Astrocyte (in vitro differentiated cells and primary cell): ENCODE data around the gene EIF3D. TPM values are rescaled to one million over a fixed set of nuclear protein-coding genes. Genes with fewer than 3 reads are reported as not detected.

Experiments used
- DNase-seq: peaks from one replicate; pipeline ENCODE4 v3.0.0-alpha.2; 2010; ENCODE audit warnings: low read depth
- FAIRE-seq: peaks from 2 replicates; lab custom pipeline; 2011; peaks lifted over from hg19 to GRCh38; lab: Jason Lieb, UNC
- H2AFZ ChIP-seq: 2 replicates; pipeline ENCODE4 v1.6.0; 2012; ENCODE audit warnings: low read depth, low read length, inconsistent platforms
- H3K27ac ChIP-seq: 2 replicates; pipeline ENCODE4 v1.5.1; 2011; ENCODE audit warnings: low read depth, low read length, inconsistent platforms
- H3K27me3 ChIP-seq: 2 replicates; pipeline ENCODE4 v1.6.0; 2011; ENCODE audit warnings: low read length, inconsistent platforms; ENCODE audit not compliant: insufficient read depth
- H3K36me3 ChIP-seq: 2 replicates; pipeline ENCODE4 v1.5.1; 2011; ENCODE audit warnings: low read length, inconsistent platforms; ENCODE audit not compliant: insufficient read depth
- H3K4me1 ChIP-seq: 2 replicates; pipeline ENCODE4 v1.5.1; 2011; ENCODE audit warnings: low read length, inconsistent platforms; ENCODE audit not compliant: insufficient read depth
- H3K4me2 ChIP-seq: 2 replicates; pipeline ENCODE4 v1.6.0; 2012; ENCODE audit warnings: low read length, inconsistent platforms
- H3K4me3 ChIP-seq: 2 replicates; pipeline ENCODE4 v1.5.1; 2011; ENCODE audit warnings: low read depth, mild to moderate bottlenecking, low read length, inconsistent platforms; ENCODE audit not compliant: insufficient read depth
- H3K79me2 ChIP-seq: 2 replicates; pipeline ENCODE4 v1.6.0; 2012; ENCODE audit warnings: mild to moderate bottlenecking, low read length, inconsistent platforms; ENCODE audit not compliant: insufficient read depth
- H3K9ac ChIP-seq: 2 replicates; pipeline ENCODE4 v1.6.0; 2012; ENCODE audit warnings: mild to moderate bottlenecking, low read length, inconsistent platforms
- H3K9me3 ChIP-seq: 2 replicates; pipeline ENCODE4 v1.5.1; 2012; ENCODE audit warnings: low read depth, mild to moderate bottlenecking, low read length, inconsistent platforms; ENCODE audit not compliant: insufficient read depth
- H4K20me1 ChIP-seq: 2 replicates; pipeline ENCODE4 v1.6.0; 2012; ENCODE audit warnings: low read length, inconsistent platforms; ENCODE audit not compliant: insufficient read depth
- H3K27ac Mint-ChIP-seq: one replicate; pipeline ENCODE4 v1.8.0; 2021; ENCODE audit warnings: mild to moderate bottlenecking, mixed read lengths; ENCODE audit not compliant: unreplicated experiment
- H3K27me3 Mint-ChIP-seq: one replicate; pipeline ENCODE4 v1.8.0; 2021; ENCODE audit warnings: low read depth, mixed read lengths; ENCODE audit not compliant: unreplicated experiment
- H3K36me3 Mint-ChIP-seq: one replicate; pipeline ENCODE4 v1.8.0; 2021; ENCODE audit warnings: low read depth, mixed read lengths; ENCODE audit not compliant: unreplicated experiment
- H3K4me1 Mint-ChIP-seq: one replicate; pipeline ENCODE4 v1.8.0; 2021; ENCODE audit warnings: low read depth, mixed read lengths; ENCODE audit not compliant: unreplicated experiment
- H3K4me3 Mint-ChIP-seq: one replicate; pipeline ENCODE4 v1.8.0; 2021; ENCODE audit warnings: mild to moderate bottlenecking, moderate library complexity, mixed read lengths; ENCODE audit not compliant: unreplicated experiment
- H3K9me3 Mint-ChIP-seq: one replicate; pipeline ENCODE4 v1.8.0; 2021; ENCODE audit warnings: mild to moderate bottlenecking, mixed read lengths; ENCODE audit not compliant: unreplicated experiment
- CTCF ChIP-seq: IDR thresholded peaks from 2 replicates; pipeline ENCODE4 v1.5.1; 2011; ENCODE audit warnings: low read depth, mild to moderate bottlenecking, inconsistent platforms, low read length, moderate library complexity; ENCODE audit not compliant: insufficient read depth
- EZH2 ChIP-seq: IDR thresholded peaks from 2 replicates; pipeline ENCODE4 v1.6.1; 2012; ENCODE audit warnings: mild to moderate bottlenecking, low read length, inconsistent platforms; ENCODE audit not compliant: insufficient read depth
- total RNA-seq: library from RNA; stranded (reverse); gene quantifications from 2 replicates; pipeline ENCODE4 v1.2.1, GENCODE V29; 2021

EIF3D gene
- total RNA-seq, 1 donor from 2014 or later = 168 TPM

GRCh38 chr22:36566720-36567119, 37.8 kb upstream of the EIF3D start:
- Histone ChIP-seq H2AFZ (no peak overlapping the region), H4K20me1 (no peaks in the 10 kb centered on the region), H3K9ac (no peak overlapping the region), H3K4me1 (peaks cover 8% of the 10 kb centered on the region), H3K27me3 (peaks cover 6% of the 10 kb centered on the region), H3K4me2 (no peak overlapping the region), H3K9me3 (no peaks in the 10 kb centered on the region), H3K27ac (no peak overlapping the region), H3K36me3 (no peaks in the 10 kb centered on the region), H3K79me2 (no peaks in the 10 kb centered on the region), H3K4me3 (no peak overlapping the region)
- no peak for DNase-seq
- H3K27ac Mint-ChIP-seq = peak overlapping the region; percentile 13
- H3K9me3 Mint-ChIP-seq = no peaks in the 10 kb centered on the region
- FAIRE-seq = no peak
- H3K36me3 Mint-ChIP-seq = no peaks in the 10 kb centered on the region
- TF ChIP-seq EZH2 = no peak
- TF ChIP-seq CTCF = no peak
- H3K27me3 Mint-ChIP-seq = peaks cover 22% of the 10 kb centered on the region
- peaks cover 9% of the 10 kb centered on the region for H3K4me1 Mint-ChIP-seq
- H3K4me3 Mint-ChIP-seq = no peak overlapping the region

- H3K9me3 Mint-ChIP-seq = no peaks in the 10 kb centered on the region
- TF ChIP-seq CTCF (no peak), EZH2 (no peak)
- no peak overlapping the region for H3K4me3 Mint-ChIP-seq
- H3K27ac Mint-ChIP-seq = no peak overlapping the region
- no peaks in the 10 kb centered on the region for H3K9me3 ChIP-seq
- no peak overlapping the region for H3K4me2 ChIP-seq
- no peaks in the 10 kb centered on the region for H4K20me1 ChIP-seq
- peaks cover 8% of the 10 kb centered on the region for H3K4me1 ChIP-seq
- no peak overlapping the region for H3K9ac ChIP-seq
- H3K27me3 ChIP-seq = peaks cover 6% of the 10 kb centered on the region
- H3K27me3 Mint-ChIP-seq = peaks cover 20% of the 10 kb centered on the region
- no peak for FAIRE-seq
- peak; percentile 8 for DNase-seq
- no peaks in the 10 kb centered on the region for H3K36me3 ChIP-seq
- no peak overlapping the region for H3K27ac ChIP-seq
- H3K4me3 ChIP-seq = no peak overlapping the region
- no peaks in the 10 kb centered on the region for H3K79me2 ChIP-seq
- peaks cover 13% of the 10 kb centered on the region for H3K4me1 Mint-ChIP-seq
- no peak overlapping the region for H2AFZ ChIP-seq
- no peaks in the 10 kb centered on the region for H3K36me3 Mint-ChIP-seq
These were observed 36.7 kb upstream of the EIF3D start for GRCh38 chr22:36565686-36566085.

- H3K9me3 Mint-ChIP-seq = no peaks in the 10 kb centered on the region
- Histone ChIP-seq H3K9me3 (no peaks in the 10 kb centered on the region), H3K4me3 (no peak overlapping the region), H3K36me3 (no peaks in the 10 kb centered on the region), H2AFZ (no peak overlapping the region), H3K27me3 (peaks cover 6% of the 10 kb centered on the region), H3K79me2 (no peaks in the 10 kb centered on the region), H3K4me1 (peaks cover 8% of the 10 kb centered on the region), H3K9ac (no peak overlapping the region), H4K20me1 (no peaks in the 10 kb centered on the region), H3K27ac (no peak overlapping the region), H3K4me2 (no peak overlapping the region)
- no peaks in the 10 kb centered on the region for H3K36me3 Mint-ChIP-seq
- peaks cover 20% of the 10 kb centered on the region for H3K27me3 Mint-ChIP-seq
- H3K4me1 Mint-ChIP-seq = peaks cover 13% of the 10 kb centered on the region
- TF ChIP-seq EZH2 (no peak), CTCF (no peak)
- no peak overlapping the region for H3K27ac Mint-ChIP-seq
- no peak overlapping the region for H3K4me3 Mint-ChIP-seq
- DNase-seq (no peak), FAIRE-seq (no peak)
These were observed 36.2 kb upstream of the EIF3D start for GRCh38 chr22:36565159-36565507.
